ENCODE measurements around the gene ADAMTSL1.

Gene ADAMTSL1

GRCh38 chr9:18888290-18888689 lies 414.3 kb downstream of the ADAMTSL1 start:
- DNase-seq, result no peak

- no peak for DNase-seq
Measured at GRCh38 chr9:18889550-18889949, 415.6 kb downstream of the ADAMTSL1 start.

- DNase-seq, result no peak
Measured at GRCh38 chr9:18890372-18890771, 416.4 kb downstream of the ADAMTSL1 start.

GRCh38 chr9:18891946-18892670 lies 418.2 kb downstream of the ADAMTSL1 start:
- no peak for DNase-seq

GRCh38 chr9:18893046-18893445 lies 419.1 kb downstream of the ADAMTSL1 start:
- no peak for DNase-seq

GRCh38 chr9:18893491-18893890 lies 419.5 kb downstream of the ADAMTSL1 start:
- no peak for DNase-seq

- no peak for DNase-seq
Measured at GRCh38 chr9:18896004-18896403, 422.1 kb downstream of the ADAMTSL1 start.

GRCh38 chr9:18896531-18897179 lies 422.7 kb downstream of the ADAMTSL1 start:
- DNase-seq, result no peak

- DNase-seq, result no peak
Measured at GRCh38 chr9:18903450-18903849, 429.5 kb downstream of the ADAMTSL1 start.

- DNase-seq, result no peak
Measured at GRCh38 chr9:18905028-18905882, 431.3 kb downstream of the ADAMTSL1 start.

GRCh38 chr9:18905883-18906629 lies 432.1 kb downstream of the ADAMTSL1 start:
- DNase-seq, result no peak

- no peak for DNase-seq
Measured at GRCh38 chr9:18906656-18907395, 432.9 kb downstream of the ADAMTSL1 start.

- DNase-seq, result no peak
Measured at GRCh38 chr9:18907927-18908625, 434.1 kb downstream of the ADAMTSL1 start.

- DNase-seq, result no peak
Measured at GRCh38 chr9:18909140-18910018, 435.4 kb downstream of the ADAMTSL1 start.

GRCh38 chr9:18910435-18910834 lies 436.5 kb downstream of the ADAMTSL1 start:
- DNase-seq, result no peak

- DNase-seq, result peak; percentile 77
Measured at GRCh38 chr9:18910916-18911315, 437.0 kb downstream of the ADAMTSL1 start.

GRCh38 chr9:18911714-18912342 lies 437.9 kb downstream of the ADAMTSL1 start:
- DNase-seq, result no peak

GRCh38 chr9:18920141-18921084 lies 446.5 kb downstream of the ADAMTSL1 start:
- no peak for DNase-seq

Data from NCI-H1092 (cell line).